ENCODE results near the gene SSC5D. TPM values are rescaled to one million over a fixed set of nuclear protein-coding genes. Genes with fewer than 3 reads are reported as not detected.

Gene SSC5D
- total and polyA plus RNA-seq, 9 of the 15 experiments (the other 6 are each of a cell fraction or from before 2014, with no cell fraction given), result 0.04 to 0.71 (median 0.14) TPM; not detected in 2

DNA sequence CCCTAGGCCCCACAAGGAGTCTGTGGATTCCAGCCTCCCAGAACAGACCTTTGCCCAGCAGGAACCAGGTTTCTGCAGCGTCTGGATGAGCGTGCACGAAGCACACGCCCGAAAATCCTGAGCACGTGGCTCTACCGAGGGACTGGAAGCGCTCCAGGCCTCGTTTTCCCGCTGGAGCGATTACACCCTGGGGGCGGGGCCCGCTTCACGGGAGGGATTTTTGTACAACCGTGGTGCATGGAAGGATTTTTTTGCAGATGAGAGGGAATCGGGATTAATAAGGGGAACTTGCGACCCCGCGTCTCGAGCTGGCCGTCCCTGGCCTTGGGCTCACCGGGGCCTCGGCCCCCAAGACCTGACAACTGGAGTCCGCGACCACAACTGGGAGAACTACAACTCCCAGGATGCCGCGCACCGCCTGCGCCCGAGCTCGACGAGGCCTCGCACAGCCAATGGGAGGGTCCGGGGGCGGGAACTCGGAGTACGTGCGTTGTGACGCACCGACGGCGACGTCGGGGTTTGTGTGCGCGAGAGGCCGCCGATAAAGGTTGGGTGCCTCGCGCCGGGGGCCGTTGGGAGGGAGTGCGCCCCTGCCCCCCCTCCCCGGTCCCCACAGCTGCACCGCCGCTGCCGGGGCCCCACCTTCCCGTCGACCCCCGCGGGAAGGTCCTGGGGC lies 12.0 kb upstream of the SSC5D start, which contains the start of gene ZNF628 (continued):
- TF ChIP-seq RAD51 (IDR thresholded peaks at IDR 0.05; ENCODE audit: borderline replicate concordance, low read depth), result peak; percentile 58
- TF ChIP-seq SRSF3 (IDR thresholded peaks at IDR 0.05; ENCODE audit: insufficient read depth, low read length), result no peak
- TF ChIP-seq NFRKB (IDR thresholded peaks at IDR 0.05; ENCODE audit: low read depth), result peak; percentile 76
- TF ChIP-seq SREBF2 (CRISPR knock-in tag; IDR thresholded peaks at IDR 0.05), result no peak
- TF ChIP-seq ZZZ3 (IDR thresholded peaks at IDR 0.05), result no peak
- no peak for TF ChIP-seq HNRNPUL1 (IDR thresholded peaks at IDR 0.05; ENCODE audit: low read length)
- TF ChIP-seq CREM (IDR thresholded peaks at IDR 0.05; ENCODE audit: low read depth), result peak; percentile 99
- TF ChIP-seq SMARCA5 (IDR thresholded peaks at IDR 0.05), result no peak
- peak; percentile 71 for TF ChIP-seq ATF7 (IDR thresholded peaks at IDR 0.05)
- no peak for TF ChIP-seq CBX5 (IDR thresholded peaks at IDR 0.05; ENCODE audit: borderline replicate concordance, low read depth)
- TF ChIP-seq ZNF263 (CRISPR knock-in tag; IDR thresholded peaks at IDR 0.05; ENCODE audit: borderline replicate concordance), result 0 out of 2 replicates have a peak, but pooled peaks have one; percentile 26
- 0 out of 2 replicates have a peak, but pooled peaks have one; percentile 12 for TF ChIP-seq MAFK (IDR thresholded peaks at IDR 0.05; ENCODE audit: low read length)
- TF ChIP-seq, protein P1, sequence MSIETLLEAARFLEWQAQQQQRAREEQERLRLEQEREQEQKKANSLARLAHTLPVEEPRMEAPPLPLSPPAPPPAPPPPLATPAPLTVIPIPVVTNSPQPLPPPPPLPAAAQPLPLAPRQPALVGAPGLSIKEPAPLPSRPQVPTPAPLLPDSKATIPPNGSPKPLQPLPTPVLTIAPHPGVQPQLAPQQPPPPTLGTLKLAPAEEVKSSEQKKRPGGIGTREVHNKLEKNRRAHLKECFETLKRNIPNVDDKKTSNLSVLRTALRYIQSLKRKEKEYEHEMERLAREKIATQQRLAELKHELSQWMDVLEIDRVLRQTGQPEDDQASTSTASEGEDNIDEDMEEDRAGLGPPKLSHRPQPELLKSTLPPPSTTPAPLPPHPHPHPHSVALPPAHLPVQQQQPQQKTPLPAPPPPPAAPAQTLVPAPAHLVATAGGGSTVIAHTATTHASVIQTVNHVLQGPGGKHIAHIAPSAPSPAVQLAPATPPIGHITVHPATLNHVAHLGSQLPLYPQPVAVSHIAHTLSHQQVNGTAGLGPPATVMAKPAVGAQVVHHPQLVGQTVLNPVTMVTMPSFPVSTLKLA (conservative IDR thresholded peaks at IDR 0.05), result peak; percentile 90 to 93
- no peak; a peak in 1 of 4 replicates for TF ChIP-seq SRF (CRISPR knock-in tag; IDR thresholded peaks at IDR 0.05)
- TF ChIP-seq SAP30 (IDR thresholded peaks at IDR 0.05; ENCODE audit: borderline replicate concordance, insufficient read depth, low read depth, low read length, poor library complexity, severe bottlenecking), result peak; percentile 53
- TF ChIP-seq ZNF431 (CRISPR knock-in tag; IDR thresholded peaks at IDR 0.05), result no peak
- no peak for TF ChIP-seq ELF1 (tag; IDR thresholded peaks at IDR 0.05)
- TF ChIP-seq ZNF41 (CRISPR knock-in tag; conservative IDR thresholded peaks at IDR 0.05), result no peak
- TF ChIP-seq CBX1 (IDR thresholded peaks at IDR 0.05; ENCODE audit: low read depth), result no peak
- TF ChIP-seq KAT8 (IDR thresholded peaks at IDR 0.05; ENCODE audit: low read depth), result no peak
- no peak for TF ChIP-seq NCOA4 (IDR thresholded peaks at IDR 0.05; ENCODE audit: partially characterized antibody)
- peak; percentile 65 for TF ChIP-seq PHF20 (IDR thresholded peaks at IDR 0.05; ENCODE audit: partially characterized antibody)
- TF ChIP-seq, protein P2, sequence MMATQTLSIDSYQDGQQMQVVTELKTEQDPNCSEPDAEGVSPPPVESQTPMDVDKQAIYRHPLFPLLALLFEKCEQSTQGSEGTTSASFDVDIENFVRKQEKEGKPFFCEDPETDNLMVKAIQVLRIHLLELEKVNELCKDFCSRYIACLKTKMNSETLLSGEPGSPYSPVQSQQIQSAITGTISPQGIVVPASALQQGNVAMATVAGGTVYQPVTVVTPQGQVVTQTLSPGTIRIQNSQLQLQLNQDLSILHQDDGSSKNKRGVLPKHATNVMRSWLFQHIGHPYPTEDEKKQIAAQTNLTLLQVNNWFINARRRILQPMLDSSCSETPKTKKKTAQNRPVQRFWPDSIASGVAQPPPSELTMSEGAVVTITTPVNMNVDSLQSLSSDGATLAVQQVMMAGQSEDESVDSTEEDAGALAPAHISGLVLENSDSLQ (IDR thresholded peaks at IDR 0.05), result peak; percentile 59
- peak; percentile 97 for TF ChIP-seq EP400 (IDR thresholded peaks at IDR 0.05)
- TF ChIP-seq ZNF12 (CRISPR knock-in tag; IDR thresholded peaks at IDR 0.05), result no peak
- peak; percentile 85; the same call in 1 of the 2 replicates for TF ChIP-seq ERF (CRISPR knock-in tag; IDR thresholded peaks at IDR 0.05)
- no peak for TF ChIP-seq NFIX (CRISPR knock-in tag; IDR thresholded peaks at IDR 0.05; ENCODE audit: low read depth)
- TF ChIP-seq RBM34 (IDR thresholded peaks at IDR 0.05; ENCODE audit: borderline replicate concordance, insufficient read depth, low read length), result no peak
- no peak for TF ChIP-seq ADNP (tag; IDR thresholded peaks at IDR 0.05)
- no peak for TF ChIP-seq ILF3 (IDR thresholded peaks at IDR 0.05; ENCODE audit: borderline replicate concordance)
